ENCODE measurements around the gene RREB1. TPM values are rescaled to one million over a fixed set of nuclear protein-coding genes. Genes with fewer than 3 reads are reported as not detected.

The RREB1 gene
- total and polyA plus RNA-seq, 10 donors: 3.2 to 72.0 (median 54.6) TPM

- H3K4me3 ChIP-seq: no peak overlapping the region
- no peaks in the 10 kb centered on the region for H3K9me3 ChIP-seq
- intact Hi-C loops (cut with DNase I; ENCODE audit: low total_unique reads): no loop called here
- WGBS, 5 donors: 72 to 88% (median 78%) methylated on average over 9 of the region's 9 CpGs
- H3K27me3 ChIP-seq (replicated peaks in 1 of 7): no peaks in the 10 kb centered on the region
- DNase-seq: no peak
- peak overlapping the region in 2 of 8 donors; percentile 13 to 43 for H3K27ac ChIP-seq
- TF ChIP-seq POLR2AphosphoS5 (IDR thresholded peaks at IDR 0.05) (no peak), CTCF (IDR thresholded peaks at IDR 0.05 in 8 of 11, conservative IDR thresholded peaks at IDR 0.05 in 3 of 11) (no peak), POLR2A (IDR thresholded peaks at IDR 0.05) (no peak)
- peaks cover 3 to 48% (median 27%) of the 10 kb centered on the region in 6 donors for H3K4me1 ChIP-seq
- peaks cover 0 to 100% (median 53%) of the 10 kb centered on the region in 6 donors for H3K36me3 ChIP-seq
Measured at GRCh38 chr6:7235712-7236305, 128.0 kb downstream of the RREB1 start.

- intact Hi-C loops (cut with DNase I; ENCODE audit: low total_unique reads): no loop called here
- Histone ChIP-seq H3K36me3 (peaks cover 0 to 100% (median 49%) of the 10 kb centered on the region in 6 donors), H3K27me3 (replicated peaks in 1 of 7) (no peaks in the 10 kb centered on the region), H3K4me3 (no peak overlapping the region), H3K27ac (peak overlapping the region in 3 of 8 donors; percentile 10 to 43 (median 13)), H3K4me1 (peaks cover 3 to 50% (median 29%) of the 10 kb centered on the region in 6 donors), H3K9me3 (no peaks in the 10 kb centered on the region)
- no peak for DNase-seq
- 64 to 83% (median 71%) methylated on average over 8 of the region's 8 CpGs for WGBS, 5 donors
- TF ChIP-seq POLR2AphosphoS5 (IDR thresholded peaks at IDR 0.05) (no peak), CTCF (IDR thresholded peaks at IDR 0.05 in 8 of 11, conservative IDR thresholded peaks at IDR 0.05 in 3 of 11) (no peak), POLR2A (IDR thresholded peaks at IDR 0.05) (no peak)
Measured at GRCh38 chr6:7236306-7237209, 128.8 kb downstream of the RREB1 start.

GRCh38 chr6:7237653-7238188 is 130.0 kb downstream of the RREB1 start:
- Histone ChIP-seq H3K27ac (peak overlapping the region in 1 of 8 donors; percentile 55), H3K4me1 (peaks cover 4 to 52% (median 35%) of the 10 kb centered on the region in 6 donors), H3K9me3 (no peaks in the 10 kb centered on the region), H3K27me3 (replicated peaks in 1 of 7) (no peaks in the 10 kb centered on the region), H3K4me3 (no peak overlapping the region), H3K36me3 (peaks cover 0 to 94% (median 43%) of the 10 kb centered on the region in 6 donors)
- 89 to 93% (median 91%) methylated on average over 8 of the region's 8 CpGs for WGBS, 5 donors
- no peak for DNase-seq
- intact Hi-C loops (cut with DNase I; ENCODE audit: low total_unique reads): no loop called here
- TF ChIP-seq POLR2A (IDR thresholded peaks at IDR 0.05): no peak

- TF ChIP-seq CTCF (IDR thresholded peaks at IDR 0.05 in 8 of 11, conservative IDR thresholded peaks at IDR 0.05 in 3 of 11) (no peak), POLR2AphosphoS5 (IDR thresholded peaks at IDR 0.05) (no peak), POLR2A (IDR thresholded peaks at IDR 0.05) (no peak)
- WGBS, 5 donors: 92 to 96% (median 93%) methylated on average over 5 of the region's 5 CpGs
Measured at GRCh38 chr6:7238526-7238899, 130.8 kb downstream of the RREB1 start.

More at GRCh38 chr6:7238526-7238899, 130.8 kb downstream of the RREB1 start:
- Histone ChIP-seq H3K4me1 (peaks cover 12 to 57% (median 43%) of the 10 kb centered on the region in 6 donors), H3K27me3 (replicated peaks in 1 of 7) (no peaks in the 10 kb centered on the region), H3K27ac (peak overlapping the region in 3 of 8 donors; percentile 25 to 55 (median 37)), H3K9me3 (no peaks in the 10 kb centered on the region), H3K36me3 (peaks cover 0 to 86% (median 41%) of the 10 kb centered on the region in 6 donors), H3K4me3 (no peak overlapping the region)
- DNase-seq: no peak
- intact Hi-C loops (cut with DNase I; ENCODE audit: low total_unique reads): no loop called here
